Gastroesophageal sphincter (tissue), 3 donors: Measurements from ENCODE around the gene TRIM7.

ENCODE experiments used
- CTCF ChIP-seq, 4 experiments: fragments of 200-600 bp in 2 of 4; fragments of 450-650 bp in 2 of 4; sonication (generic) in 1 of 4; IDR thresholded peaks; one replicate each; pipeline ENCODE4 v1.5.1; 2017 to 2019; ENCODE audit warnings: antibody characterized with exemption in 4 of 4, mild to moderate bottlenecking in 2 of 4, moderate library complexity in 2 of 4
- EP300 ChIP-seq: sonication (generic); formaldehyde crosslinking; IDR thresholded peaks from one replicate; pipeline ENCODE4 v1.6.1; 2017; ENCODE audit warnings: antibody characterized with exemption, mild to moderate bottlenecking
- POLR2A ChIP-seq, 2 donors: fragments of 450-650 bp; IDR thresholded peaks; one replicate each; pipeline ENCODE4 v1.6.1; 2017; ENCODE audit warnings: antibody characterized with exemption in 2 of 2, mild to moderate bottlenecking in 2 of 2, moderate library complexity in 1 of 2

GRCh38 chr5:181203093-181203711 lies 1.8 kb downstream of the TRIM7 start:
- no peak for TF ChIP-seq CTCF (IDR thresholded peaks at IDR 0.05)
- TF ChIP-seq POLR2A (IDR thresholded peaks at IDR 0.05): no peak
- TF ChIP-seq EP300: no peak
